Smooth muscle cell (in vitro differentiated cells): ENCODE results near the gene ZNF384. TPM values are rescaled to one million over a fixed set of nuclear protein-coding genes. Genes with fewer than 3 reads are reported as not detected.

Experiments used
- DNase-seq: peaks from one replicate; lab custom pipeline; 2025; ENCODE audit not compliant: unreplicated experiment; lab: John Stamatoyannopoulos, UW
- H2AFZ ChIP-seq: fragments of 200-600 bp; sonication (generic); 2 replicates; pipeline ENCODE4 v1.6.0; 2016; ENCODE audit warnings: antibody characterized with exemption, low read depth, mild to moderate bottlenecking
- H3F3A ChIP-seq: fragments of 200-600 bp; sonication (generic); 2 replicates; pipeline ENCODE4 v1.6.0; 2017; ENCODE audit warnings: antibody characterized with exemption, low read depth
- H3K27ac ChIP-seq: fragments of 200-600 bp; sonication (generic); 2 replicates; pipeline ENCODE4 v1.5.1; 2016; ENCODE audit warnings: low read depth, mild to moderate bottlenecking
- H3K27me3 ChIP-seq: fragments of 200-600 bp; sonication (generic); 2 replicates; pipeline ENCODE4 v1.6.1; 2016; ENCODE audit warnings: low read depth, mild to moderate bottlenecking
- H3K36me3 ChIP-seq: fragments of 200-600 bp; sonication (generic); 2 replicates; pipeline ENCODE4 v1.5.1; 2016; ENCODE audit warnings: low read depth
- H3K4me1 ChIP-seq: fragments of 200-600 bp; sonication (generic); 2 replicates; pipeline ENCODE4 v1.5.1; 2016; ENCODE audit warnings: low read depth
- H3K4me2 ChIP-seq: fragments of 200-600 bp; sonication (generic); 2 replicates; pipeline ENCODE4 v1.6.0; 2016; ENCODE audit warnings: mild to moderate bottlenecking
- H3K4me3 ChIP-seq: fragments of 200-600 bp; sonication (generic); 2 replicates; pipeline ENCODE4 v1.5.1; 2016; ENCODE audit warnings: mild to moderate bottlenecking
- H3K79me2 ChIP-seq: fragments of 200-600 bp; sonication (generic); 2 replicates; pipeline ENCODE4 v1.6.0; 2016; ENCODE audit warnings: low read depth, mild to moderate bottlenecking
- H3K9ac ChIP-seq: fragments of 200-600 bp; sonication (generic); 2 replicates; pipeline ENCODE4 v1.6.0; 2016; ENCODE audit warnings: low read depth
- H3K9me3 ChIP-seq: fragments of 200-600 bp; sonication (generic); replicated peaks from 2 replicates; pipeline ENCODE4 v1.5.1; 2016; ENCODE audit warnings: low read depth
- H4K20me1 ChIP-seq: fragments of 200-600 bp; sonication (generic); 2 replicates; pipeline ENCODE4 v1.6.0; 2016; ENCODE audit warnings: low read depth
- CTCF ChIP-seq: fragments of 200-600 bp; sonication (generic); IDR thresholded peaks from 2 replicates; pipeline ENCODE4 v1.5.1; 2017; ENCODE audit warnings: borderline replicate concordance, mild to moderate bottlenecking, antibody characterized with exemption; ENCODE audit not compliant: insufficient read depth, poor library complexity, severe bottlenecking
- WGBS: methylation state at CpG from one replicate; pipeline ENCODE4 v1.1.7; 2016; ENCODE audit warnings: low lambda C conversion rate; 5-methylcytosine and 5-hydroxymethylcytosine counted together
- polyA plus RNA-seq: library from polyadenylated mRNA; unstranded; fragments of >200 nt; fragmentation: Nextera tagmentation; extraction: Ambion mirVana; gene quantifications from 2 replicates; pipeline ENCODE4 v1.2.1, GENCODE V29; 2016
- total RNA-seq: library from RNA; depleted of rRNA; stranded (reverse); fragments of >200 nt; gene quantifications from 2 replicates; pipeline ENCODE4 v1.2.3, GENCODE V29; 2014

Gene ZNF384
- total and polyA plus RNA-seq, 2 experiments from 2014 or later = 31.0 to 36.1 TPM

DNA sequence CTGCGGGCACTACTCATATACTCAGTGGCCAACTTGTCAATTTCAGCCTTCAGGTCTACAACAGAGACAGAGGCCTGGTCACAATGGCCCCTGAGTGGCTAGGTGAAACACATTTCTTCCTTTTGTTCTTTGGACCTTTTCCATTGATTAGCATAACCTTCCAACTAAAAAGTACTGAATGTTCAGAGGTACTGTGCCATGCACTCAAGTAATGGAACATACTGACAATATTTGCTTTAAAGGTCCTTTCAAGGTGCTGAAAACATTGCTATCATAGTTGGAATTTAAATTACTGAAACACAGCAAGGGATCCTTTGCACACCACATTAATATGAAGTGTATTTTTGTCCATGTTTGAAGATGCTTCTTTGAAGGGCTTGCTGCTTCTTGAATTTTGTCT is 35.8 kb downstream of the ZNF384 start:
- no peak overlapping the region for H3K4me2 ChIP-seq
- H3K4me1 ChIP-seq = no peaks in the 10 kb centered on the region
- WGBS = 100% methylated on average over 1 of the region's 1 CpG
- no peak overlapping the region for H3K27ac ChIP-seq
- no peaks in the 10 kb centered on the region for H3F3A ChIP-seq
- H3K27me3 ChIP-seq = no peaks in the 10 kb centered on the region
- H3K36me3 ChIP-seq = no peaks in the 10 kb centered on the region
- no peak overlapping the region for H2AFZ ChIP-seq
- no peak overlapping the region for H3K9ac ChIP-seq
- TF ChIP-seq CTCF = no peak
- no peaks in the 10 kb centered on the region for H3K9me3 ChIP-seq
- no peak overlapping the region for H3K4me3 ChIP-seq
- DNase-seq = no peak
- H3K79me2 ChIP-seq = no peaks in the 10 kb centered on the region
- H4K20me1 ChIP-seq = no peaks in the 10 kb centered on the region

DNA sequence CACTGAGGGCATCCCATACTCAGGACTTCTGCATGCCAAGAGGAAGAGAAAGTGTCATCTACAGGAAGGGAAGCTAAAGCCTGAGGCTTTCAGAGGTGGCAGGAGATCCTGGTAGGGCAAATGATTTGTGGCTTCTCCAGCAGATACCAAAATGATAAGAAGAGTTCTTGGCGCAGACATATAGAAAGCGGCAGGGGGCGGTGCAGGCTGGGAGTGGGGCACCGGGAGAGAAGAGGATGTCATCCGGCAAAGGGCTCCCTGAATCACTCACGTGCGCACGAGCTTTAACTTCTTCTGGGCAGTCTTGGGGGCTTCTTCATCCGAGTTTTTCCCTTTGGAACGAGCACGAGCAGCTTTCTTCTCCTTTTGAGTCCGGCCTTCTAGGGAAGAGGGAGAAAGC is 36.8 kb downstream of the ZNF384 start:
- H4K20me1 ChIP-seq = no peaks in the 10 kb centered on the region
- H3K4me2 ChIP-seq = no peak overlapping the region
- WGBS = 89% methylated on average over 12 of the region's 12 CpGs
- no peaks in the 10 kb centered on the region for H3K9me3 ChIP-seq
- no peaks in the 10 kb centered on the region for H3F3A ChIP-seq
- H3K9ac ChIP-seq = no peak overlapping the region
- H3K4me1 ChIP-seq = no peaks in the 10 kb centered on the region
- TF ChIP-seq CTCF = no peak
- H3K27ac ChIP-seq = no peak overlapping the region
- no peaks in the 10 kb centered on the region for H3K27me3 ChIP-seq
- no peak overlapping the region for H3K4me3 ChIP-seq
- no peak for DNase-seq
- H3K36me3 ChIP-seq = no peaks in the 10 kb centered on the region
- H2AFZ ChIP-seq = no peak overlapping the region
- no peaks in the 10 kb centered on the region for H3K79me2 ChIP-seq

GRCh38 chr12:6650832-6651231 is 38.3 kb downstream of the ZNF384 start:
- DNase-seq = no peak
- Histone ChIP-seq H3K9me3 (no peaks in the 10 kb centered on the region), H3K4me1 (no peaks in the 10 kb centered on the region), H3F3A (no peaks in the 10 kb centered on the region), H2AFZ (no peak overlapping the region), H3K27ac (no peak overlapping the region), H3K36me3 (no peaks in the 10 kb centered on the region), H3K4me3 (no peak overlapping the region), H3K27me3 (no peaks in the 10 kb centered on the region), H3K9ac (no peak overlapping the region), H3K4me2 (no peak overlapping the region), H3K79me2 (no peaks in the 10 kb centered on the region), H4K20me1 (no peaks in the 10 kb centered on the region)
- TF ChIP-seq CTCF = no peak
- 98% methylated on average over 8 of the region's 8 CpGs for WGBS

DNA sequence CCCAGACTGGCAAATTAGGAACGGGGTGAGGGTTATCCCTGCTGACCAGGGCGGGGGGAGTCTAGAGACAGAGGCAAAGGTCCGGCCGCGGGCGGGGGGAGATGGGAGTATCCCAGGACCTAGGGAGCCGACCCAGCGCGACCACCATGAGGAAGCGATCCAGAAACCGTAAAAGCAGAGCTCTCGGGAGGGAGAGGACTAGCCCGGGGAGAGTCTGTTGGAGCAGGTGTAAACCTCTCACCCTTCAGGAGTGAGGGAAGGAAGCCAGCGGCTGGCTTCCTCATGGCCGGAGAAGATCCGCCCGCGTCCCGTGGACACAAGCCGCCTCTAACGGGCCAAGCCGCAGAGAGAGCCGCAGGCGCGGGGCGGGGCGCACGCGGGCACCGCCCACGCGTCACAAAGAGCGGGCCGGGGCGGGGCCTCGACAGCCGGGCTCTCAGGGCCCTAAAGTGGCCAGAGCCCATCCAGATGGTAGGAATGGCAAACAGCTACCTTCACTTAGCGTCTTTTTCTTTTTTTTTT is 42.0 kb downstream of the ZNF384 start, which contains the start of gene ACRBP:
TSS of gene ACRBP (minus strand) at position 350 of the 522 bp plus-strand sequence. CDS start at position 284, 66 bp downstream.
- H3K4me3 ChIP-seq = peak within 1 kb of the TSS; percentile 37
- H3K27me3 ChIP-seq = no peaks in the 10 kb centered on the region
- no peaks in the 10 kb centered on the region for H3K9me3 ChIP-seq
- no peak for TF ChIP-seq CTCF
- H3K27ac ChIP-seq = no peak within 1 kb of the TSS
- 13% methylated on average over 33 of the region's 38 CpGs for WGBS
- no peaks in the 10 kb centered on the region for H3K4me1 ChIP-seq
- H2AFZ ChIP-seq = no peak within 1 kb of the TSS
- no peaks in the 10 kb centered on the region for H3K36me3 ChIP-seq
- peak within 1 kb of the TSS; percentile 74 for H3K4me2 ChIP-seq
- H3K9ac ChIP-seq = no peak within 1 kb of the TSS
- H3F3A ChIP-seq = no peaks in the 10 kb centered on the region
- no peaks in the 10 kb centered on the region for H4K20me1 ChIP-seq
- H3K79me2 ChIP-seq = no peaks in the 10 kb centered on the region
- DNase-seq = no peak
